Mesothelial cell of epicardium (in vitro differentiated cells): Measurements from ENCODE around the gene MGMT. TPM values are rescaled to one million over a fixed set of nuclear protein-coding genes. Genes with fewer than 3 reads are reported as not detected.
A peak's percentile ranks its signal among the peaks of the same experiment; 100 is the strongest.
"Not testable (repeated sequence)": the region's sequence is repeated elsewhere in the genome, so short reads cannot be mapped to it uniquely, and the experiment has no call there.

Experiments used
- DNase-seq, 2 experiments: peaks; one replicate each; pipeline ENCODE4 v3.0.0; 2021; ENCODE audit warnings: low spot score in 2 of 2; ENCODE audit not compliant: unreplicated experiment in 2 of 2
- H3K27ac Mint-ChIP-seq: 2 replicates; pipeline ENCODE4 v1.8.0; 2021; ENCODE audit warnings: mixed read lengths
- H3K27me3 Mint-ChIP-seq: 2 replicates; pipeline ENCODE4 v1.8.0; 2021; ENCODE audit warnings: low read depth, mixed read lengths
- H3K36me3 Mint-ChIP-seq: 2 replicates; pipeline ENCODE4 v1.8.0; 2021; ENCODE audit warnings: mixed read lengths
- H3K4me1 Mint-ChIP-seq: 2 replicates; pipeline ENCODE4 v1.8.0; 2021; ENCODE audit warnings: mixed read lengths
- H3K4me3 Mint-ChIP-seq: 2 replicates; pipeline ENCODE4 v1.8.0; 2021; ENCODE audit warnings: mild to moderate bottlenecking, moderate library complexity, mixed read lengths
- H3K9me3 Mint-ChIP-seq: 2 replicates; pipeline ENCODE4 v1.8.0; 2021; ENCODE audit warnings: mixed read lengths
- total RNA-seq: library from RNA; stranded (reverse); gene quantifications from 3 replicates; pipeline ENCODE4 v1.2.1, GENCODE V29; 2021
- TF ChIP-seq, protein P1 (sequence below): fragments of 200-600 bp; sonication (generic); IDR thresholded peaks from one replicate; pipeline ENCODE4 v1.5.0; 2021; ENCODE audit warnings: antibody characterized with exemption; ENCODE audit not compliant: unreplicated experiment

MGMT gene
- total RNA-seq, 1 donor from 2014 or later: 35.7 TPM

DNA sequence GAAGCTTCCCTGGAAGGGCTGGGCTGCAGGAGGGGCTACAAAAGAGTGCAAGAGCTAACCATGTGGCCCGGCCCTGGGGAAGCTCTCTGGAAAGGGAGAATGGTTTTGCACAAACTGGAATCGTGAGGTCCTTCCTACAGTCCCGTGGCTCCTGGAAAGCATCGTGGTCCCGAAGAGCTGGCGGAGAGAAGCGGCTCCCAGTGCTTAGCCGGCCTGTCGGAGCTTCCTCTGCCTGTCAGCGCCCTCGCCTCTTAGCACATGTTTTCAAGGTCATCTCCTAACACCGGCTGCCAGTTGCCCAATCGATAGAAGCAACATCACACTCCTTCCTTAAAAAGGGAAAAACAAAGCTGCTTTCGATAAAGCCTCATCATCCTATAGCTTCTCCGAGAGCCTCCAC is 42.1 kb upstream of the MGMT start:
- TF ChIP-seq, protein P1, sequence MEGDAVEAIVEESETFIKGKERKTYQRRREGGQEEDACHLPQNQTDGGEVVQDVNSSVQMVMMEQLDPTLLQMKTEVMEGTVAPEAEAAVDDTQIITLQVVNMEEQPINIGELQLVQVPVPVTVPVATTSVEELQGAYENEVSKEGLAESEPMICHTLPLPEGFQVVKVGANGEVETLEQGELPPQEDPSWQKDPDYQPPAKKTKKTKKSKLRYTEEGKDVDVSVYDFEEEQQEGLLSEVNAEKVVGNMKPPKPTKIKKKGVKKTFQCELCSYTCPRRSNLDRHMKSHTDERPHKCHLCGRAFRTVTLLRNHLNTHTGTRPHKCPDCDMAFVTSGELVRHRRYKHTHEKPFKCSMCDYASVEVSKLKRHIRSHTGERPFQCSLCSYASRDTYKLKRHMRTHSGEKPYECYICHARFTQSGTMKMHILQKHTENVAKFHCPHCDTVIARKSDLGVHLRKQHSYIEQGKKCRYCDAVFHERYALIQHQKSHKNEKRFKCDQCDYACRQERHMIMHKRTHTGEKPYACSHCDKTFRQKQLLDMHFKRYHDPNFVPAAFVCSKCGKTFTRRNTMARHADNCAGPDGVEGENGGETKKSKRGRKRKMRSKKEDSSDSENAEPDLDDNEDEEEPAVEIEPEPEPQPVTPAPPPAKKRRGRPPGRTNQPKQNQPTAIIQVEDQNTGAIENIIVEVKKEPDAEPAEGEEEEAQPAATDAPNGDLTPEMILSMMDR: no peak
- no peak overlapping the region for H3K27ac Mint-ChIP-seq
- no peaks in the 10 kb centered on the region for H3K27me3 Mint-ChIP-seq
- H3K9me3 Mint-ChIP-seq: no peaks in the 10 kb centered on the region
- DNase-seq: peak in 1 of 2 experiments; percentile 28
- peaks cover 10% of the 10 kb centered on the region for H3K4me1 Mint-ChIP-seq
- no peaks in the 10 kb centered on the region for H3K36me3 Mint-ChIP-seq
- H3K4me3 Mint-ChIP-seq: no peak overlapping the region

DNA sequence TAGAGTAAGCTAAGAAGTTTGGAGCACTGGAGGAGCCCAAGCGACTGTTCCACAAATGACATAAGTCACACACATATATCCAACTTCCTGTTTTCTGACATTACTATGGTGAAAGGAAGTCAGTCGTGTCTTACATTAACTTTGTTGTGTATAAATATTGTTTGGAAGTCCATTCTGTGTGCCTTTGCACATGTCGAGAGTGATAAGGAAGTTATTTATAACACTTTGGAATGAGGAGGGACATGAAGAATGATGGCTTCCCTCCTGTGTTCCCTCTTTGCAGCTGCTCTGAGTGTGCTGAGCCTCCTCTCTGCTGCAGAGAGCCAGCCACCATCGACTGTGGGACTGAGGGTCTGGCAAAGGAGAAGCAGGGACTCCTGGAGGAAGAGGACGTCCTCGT is 40.4 kb upstream of the MGMT start:
- no peak overlapping the region for H3K27ac Mint-ChIP-seq
- H3K36me3 Mint-ChIP-seq: no peaks in the 10 kb centered on the region
- H3K9me3 Mint-ChIP-seq: no peaks in the 10 kb centered on the region
- peaks cover 10% of the 10 kb centered on the region for H3K4me1 Mint-ChIP-seq
- no peaks in the 10 kb centered on the region for H3K27me3 Mint-ChIP-seq
- TF ChIP-seq, protein P1: no peak
- no peak overlapping the region for H3K4me3 Mint-ChIP-seq
- DNase-seq: peak in 1 of 2 experiments; percentile 17

DNA sequence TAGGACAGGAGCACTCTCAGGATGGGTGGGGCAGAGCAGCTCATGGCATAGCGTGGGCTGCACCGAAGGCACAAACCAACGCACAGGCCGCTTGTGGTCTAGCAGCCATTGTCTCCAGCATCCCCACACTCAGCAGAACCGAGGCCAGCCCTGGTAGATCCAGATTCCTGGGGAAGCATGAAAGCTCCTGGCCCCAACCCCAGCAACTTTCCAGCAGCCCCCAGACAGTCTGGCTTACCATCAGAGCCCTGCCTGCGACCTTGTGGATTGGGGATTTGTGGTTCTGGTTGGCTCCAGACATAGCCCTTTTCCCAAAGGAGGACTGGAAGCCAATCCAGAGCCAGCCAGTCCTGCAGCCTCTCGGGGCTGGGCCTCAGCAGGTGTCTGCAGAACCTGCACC is 33.8 kb upstream of the MGMT start:
- H3K9me3 Mint-ChIP-seq: peaks cover 6% of the 10 kb centered on the region
- TF ChIP-seq, protein P1: no peak
- DNase-seq: no peak
- H3K36me3 Mint-ChIP-seq: no peaks in the 10 kb centered on the region
- no peak overlapping the region for H3K4me3 Mint-ChIP-seq
- H3K4me1 Mint-ChIP-seq: peaks cover 6% of the 10 kb centered on the region
- H3K27ac Mint-ChIP-seq: no peak overlapping the region
- peaks cover 8% of the 10 kb centered on the region for H3K27me3 Mint-ChIP-seq

DNA sequence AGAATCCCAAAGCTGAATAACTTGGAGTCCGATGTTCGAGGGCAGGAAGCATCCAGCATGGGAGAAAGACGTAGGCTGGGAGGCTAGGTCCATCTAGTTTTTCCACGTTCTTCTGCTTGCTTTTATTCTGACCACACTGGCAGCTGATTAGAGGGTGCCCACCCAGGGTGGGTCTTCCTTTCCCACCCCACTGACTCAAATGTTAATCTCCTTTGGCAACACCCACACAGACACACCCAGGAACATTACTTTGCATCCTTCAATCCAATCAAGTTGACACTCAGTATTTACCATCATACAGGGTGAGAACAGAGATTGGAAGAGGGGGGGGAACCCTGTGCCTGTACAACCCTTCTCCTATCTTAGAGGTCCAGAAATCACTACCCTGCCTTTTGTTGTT is 31.3 kb upstream of the MGMT start:
- H3K36me3 Mint-ChIP-seq, DNase-seq, H3K4me1 Mint-ChIP-seq, H3K27ac Mint-ChIP-seq, H3K4me3 Mint-ChIP-seq, H3K9me3 Mint-ChIP-seq: not testable (repeated sequence)
- H3K27me3 Mint-ChIP-seq: peaks cover 11% of the 10 kb centered on the region

DNA sequence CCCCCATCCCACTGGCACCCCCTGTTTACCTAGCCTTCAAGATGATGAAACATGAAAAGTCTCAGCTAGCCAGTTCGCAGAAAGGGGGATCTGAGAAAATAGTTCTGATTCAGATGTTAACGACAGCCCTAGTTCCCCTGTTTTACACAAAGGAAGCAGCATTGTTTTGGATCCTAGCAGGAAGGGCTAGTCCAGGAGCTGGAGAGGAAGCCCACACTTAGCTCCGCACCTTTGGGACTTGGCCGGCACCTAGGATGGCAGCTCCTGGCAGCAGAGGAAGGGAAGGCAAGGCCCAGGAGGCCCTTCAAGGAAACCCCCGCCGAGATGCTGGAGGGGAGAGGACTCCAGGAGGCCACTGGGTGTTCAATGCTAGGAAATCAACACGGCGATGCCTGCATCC is 29.0 kb upstream of the MGMT start:
- Mint-ChIP-seq H3K4me3 (no peak overlapping the region), H3K36me3 (no peaks in the 10 kb centered on the region), H3K27me3 (peaks cover 12% of the 10 kb centered on the region)

DNA sequence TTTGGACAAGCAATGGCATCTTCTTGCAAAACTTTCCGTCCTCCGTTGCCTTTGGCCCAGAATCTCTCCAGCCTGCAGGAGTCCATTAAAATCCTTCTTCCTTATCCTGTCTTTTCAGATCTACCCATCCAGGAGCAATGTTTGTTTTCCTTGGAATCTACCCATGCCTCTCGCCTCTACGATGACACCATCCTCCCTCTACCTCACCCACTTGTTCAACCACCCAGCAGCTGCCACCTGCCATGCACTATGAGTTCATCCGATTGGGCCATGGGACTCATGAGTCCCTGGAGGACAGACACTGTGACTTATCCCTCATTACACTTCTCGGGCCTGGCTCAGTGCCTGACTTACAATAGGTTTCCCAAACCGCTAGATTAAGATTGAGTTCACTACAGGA is 26.8 kb upstream of the MGMT start:
- H3K27me3 Mint-ChIP-seq: peaks cover 11% of the 10 kb centered on the region
- H3K4me3 Mint-ChIP-seq: no peak overlapping the region
- H3K4me1 Mint-ChIP-seq: no peaks in the 10 kb centered on the region
- TF ChIP-seq, protein P1: no peak
- peaks cover 6% of the 10 kb centered on the region for H3K9me3 Mint-ChIP-seq
- no peak for DNase-seq
- no peak overlapping the region for H3K27ac Mint-ChIP-seq
- H3K36me3 Mint-ChIP-seq: no peaks in the 10 kb centered on the region

More for the DNA sequence above, 29.0 kb upstream of the MGMT start:
- H3K4me1 Mint-ChIP-seq: no peaks in the 10 kb centered on the region
- H3K27ac Mint-ChIP-seq: no peak overlapping the region
- TF ChIP-seq, protein P1: no peak
- DNase-seq: no peak
- peaks cover 6% of the 10 kb centered on the region for H3K9me3 Mint-ChIP-seq
